Measurements from ENCODE around the gene RELN.

Gene RELN

DNA sequence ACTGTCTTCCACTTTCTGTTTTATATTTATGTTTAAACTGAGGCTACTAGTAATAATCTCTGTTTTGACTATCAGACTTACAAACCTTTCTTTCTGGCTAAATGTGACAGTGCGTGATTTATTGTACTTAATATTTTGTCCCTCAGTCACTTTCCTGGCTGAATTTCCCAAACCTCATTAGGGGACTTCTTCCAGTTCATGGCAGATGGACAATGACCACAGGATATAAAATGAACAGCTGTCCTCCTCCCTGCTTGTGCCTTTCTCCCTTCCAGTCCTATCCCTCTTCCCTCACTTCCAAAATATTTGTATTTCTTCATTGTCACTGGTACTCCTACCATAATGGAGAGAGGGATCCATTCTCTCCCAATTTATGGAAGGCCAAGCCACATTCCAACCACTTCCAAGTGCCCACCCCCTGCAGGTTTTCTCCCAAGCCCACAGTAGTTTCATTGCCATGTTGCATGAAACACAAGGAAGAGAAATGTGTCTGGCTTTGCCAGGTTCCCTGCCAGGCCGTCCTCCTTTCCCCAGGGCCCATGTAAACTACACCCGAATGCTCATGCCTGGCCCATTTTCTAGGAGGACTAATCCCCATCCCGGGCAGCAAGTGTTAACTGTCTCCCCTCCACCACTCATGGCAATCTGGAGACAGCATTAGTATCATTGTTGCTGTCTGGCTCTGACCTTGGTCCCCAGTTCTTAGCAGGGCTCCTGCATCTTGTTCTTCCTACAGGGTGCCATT is 273.9 kb downstream of the RELN start:
- Histone ChIP-seq H3K4me2 (ENCODE audit: low read depth, low read length, poor library complexity, severe bottlenecking) (no peak overlapping the region), H3K9ac (ENCODE audit: low read depth, low read length, poor library complexity, severe bottlenecking) (no peak overlapping the region), H4K20me1 (ENCODE audit: insufficient read depth, low read length, poor library complexity, severe bottlenecking) (no peaks in the 10 kb centered on the region), H3K36me3 (ENCODE audit: insufficient read depth, low read length) (no peaks in the 10 kb centered on the region), H3K4me1 (ENCODE audit: insufficient read depth, low read length, poor library complexity, severe bottlenecking) (no peaks in the 10 kb centered on the region), H3K9me2 (replicated peaks; ENCODE audit: low read depth, low read length) (no peaks in the 10 kb centered on the region), H3K9me3 (ENCODE audit: insufficient read depth, low read depth, low read length) (no peaks in the 10 kb centered on the region), H3K79me2 (ENCODE audit: insufficient read depth, low read length) (no peaks in the 10 kb centered on the region), H3F3A (ENCODE audit: low read depth) (no peaks in the 10 kb centered on the region), H3K27me3 (ENCODE audit: insufficient read depth, low read length, poor library complexity, severe bottlenecking) (no peaks in the 10 kb centered on the region), H2AFZ (ENCODE audit: low read length) (no peak overlapping the region), H3K4me3 (ENCODE audit: low read length, poor library complexity, severe bottlenecking) (no peak overlapping the region)
- no peak for TF ChIP-seq EZH2phosphoT487 (IDR thresholded peaks at IDR 0.05; ENCODE audit: borderline replicate concordance)
- TF ChIP-seq, protein P1, sequence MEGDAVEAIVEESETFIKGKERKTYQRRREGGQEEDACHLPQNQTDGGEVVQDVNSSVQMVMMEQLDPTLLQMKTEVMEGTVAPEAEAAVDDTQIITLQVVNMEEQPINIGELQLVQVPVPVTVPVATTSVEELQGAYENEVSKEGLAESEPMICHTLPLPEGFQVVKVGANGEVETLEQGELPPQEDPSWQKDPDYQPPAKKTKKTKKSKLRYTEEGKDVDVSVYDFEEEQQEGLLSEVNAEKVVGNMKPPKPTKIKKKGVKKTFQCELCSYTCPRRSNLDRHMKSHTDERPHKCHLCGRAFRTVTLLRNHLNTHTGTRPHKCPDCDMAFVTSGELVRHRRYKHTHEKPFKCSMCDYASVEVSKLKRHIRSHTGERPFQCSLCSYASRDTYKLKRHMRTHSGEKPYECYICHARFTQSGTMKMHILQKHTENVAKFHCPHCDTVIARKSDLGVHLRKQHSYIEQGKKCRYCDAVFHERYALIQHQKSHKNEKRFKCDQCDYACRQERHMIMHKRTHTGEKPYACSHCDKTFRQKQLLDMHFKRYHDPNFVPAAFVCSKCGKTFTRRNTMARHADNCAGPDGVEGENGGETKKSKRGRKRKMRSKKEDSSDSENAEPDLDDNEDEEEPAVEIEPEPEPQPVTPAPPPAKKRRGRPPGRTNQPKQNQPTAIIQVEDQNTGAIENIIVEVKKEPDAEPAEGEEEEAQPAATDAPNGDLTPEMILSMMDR (conservative IDR thresholded peaks at IDR 0.05; ENCODE audit: low read length), result no peak

DNA sequence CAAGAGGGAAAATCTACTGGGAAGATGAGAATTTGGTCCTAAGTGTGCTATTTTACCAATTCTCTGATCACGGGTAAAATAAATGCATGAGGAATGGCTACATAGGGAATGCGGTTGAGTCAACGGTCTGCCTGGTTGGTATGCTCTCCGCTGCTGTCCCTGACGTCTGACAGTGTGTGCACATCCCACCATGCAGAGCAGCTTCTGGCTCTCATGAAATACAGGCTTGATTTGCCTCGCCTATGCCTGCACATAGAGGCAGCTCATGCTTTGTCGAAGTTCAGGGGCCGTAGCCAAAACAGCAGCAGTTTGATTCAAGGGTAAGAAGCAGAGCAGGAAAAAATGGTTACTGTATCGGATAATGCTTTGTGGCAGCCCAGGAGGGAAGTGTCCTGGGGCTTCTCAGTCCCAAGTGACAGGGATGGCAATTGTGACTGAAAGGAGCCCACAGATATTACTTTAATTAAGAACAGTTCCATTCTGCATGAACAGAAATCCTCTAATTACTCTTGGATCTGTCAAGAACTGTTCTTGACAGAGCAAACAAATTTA is 275.0 kb downstream of the RELN start:
- no peak overlapping the region for H3K4me3 ChIP-seq (ENCODE audit: low read length, poor library complexity, severe bottlenecking)
- H3K36me3 ChIP-seq (ENCODE audit: insufficient read depth, low read length), result no peaks in the 10 kb centered on the region
- H3K9me2 ChIP-seq (replicated peaks; ENCODE audit: low read depth, low read length), result no peaks in the 10 kb centered on the region
- no peak overlapping the region for H3K9ac ChIP-seq (ENCODE audit: low read depth, low read length, poor library complexity, severe bottlenecking)
- H3K79me2 ChIP-seq (ENCODE audit: insufficient read depth, low read length), result no peaks in the 10 kb centered on the region
- no peaks in the 10 kb centered on the region for H3K9me3 ChIP-seq (ENCODE audit: insufficient read depth, low read depth, low read length)
- TF ChIP-seq, protein P1 (conservative IDR thresholded peaks at IDR 0.05; ENCODE audit: low read length), result no peak
- TF ChIP-seq EZH2phosphoT487 (IDR thresholded peaks at IDR 0.05; ENCODE audit: borderline replicate concordance), result no peak
- no peaks in the 10 kb centered on the region for H3K27me3 ChIP-seq (ENCODE audit: insufficient read depth, low read length, poor library complexity, severe bottlenecking)
- no peaks in the 10 kb centered on the region for H3F3A ChIP-seq (ENCODE audit: low read depth)
- no peaks in the 10 kb centered on the region for H3K4me1 ChIP-seq (ENCODE audit: insufficient read depth, low read length, poor library complexity, severe bottlenecking)
- no peaks in the 10 kb centered on the region for H4K20me1 ChIP-seq (ENCODE audit: insufficient read depth, low read length, poor library complexity, severe bottlenecking)
- no peak overlapping the region for H2AFZ ChIP-seq (ENCODE audit: low read length)
- H3K4me2 ChIP-seq (ENCODE audit: low read depth, low read length, poor library complexity, severe bottlenecking), result no peak overlapping the region

DNA sequence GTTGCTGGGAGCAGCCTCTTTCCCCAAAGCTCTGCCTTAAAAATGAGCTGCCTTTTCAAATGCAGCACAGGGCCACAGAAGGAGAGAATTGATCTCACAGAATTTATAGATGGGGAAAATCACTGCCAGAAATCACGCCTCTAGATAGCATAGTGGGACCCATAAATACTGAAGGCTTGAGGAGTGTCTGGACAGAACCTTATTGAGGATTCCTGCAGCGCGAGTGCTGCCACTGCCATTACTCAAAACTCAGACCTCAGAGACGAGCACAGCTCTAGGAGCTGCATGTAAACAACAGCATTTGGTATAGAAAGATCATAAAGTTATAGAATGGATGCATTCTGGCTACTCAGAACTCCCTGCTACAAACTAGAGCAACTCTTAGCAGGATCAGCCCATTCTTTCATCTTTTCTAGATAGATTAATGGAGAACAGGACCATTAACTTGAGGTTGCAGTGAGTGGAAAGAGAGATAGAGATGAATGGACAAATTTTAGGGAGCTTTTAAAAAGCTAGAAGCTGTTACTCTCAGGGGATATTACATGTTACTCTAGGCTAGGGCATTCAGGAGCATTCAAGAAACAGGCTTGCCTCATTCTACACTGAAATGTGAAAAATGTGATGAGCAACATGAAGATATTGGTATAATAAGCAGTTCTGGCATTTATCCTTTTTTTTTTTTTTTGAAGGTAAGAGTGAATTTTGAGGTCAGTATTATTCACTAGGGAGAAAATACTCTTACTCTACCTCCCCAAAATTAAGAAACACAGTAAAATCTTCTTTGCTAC is 276.3 kb downstream of the RELN start:
- H3K4me1 ChIP-seq (ENCODE audit: insufficient read depth, low read length, poor library complexity, severe bottlenecking), result no peaks in the 10 kb centered on the region
- no peak overlapping the region for H3K4me2 ChIP-seq (ENCODE audit: low read depth, low read length, poor library complexity, severe bottlenecking)
- H3K79me2 ChIP-seq (ENCODE audit: insufficient read depth, low read length), result no peaks in the 10 kb centered on the region
- no peaks in the 10 kb centered on the region for H3F3A ChIP-seq (ENCODE audit: low read depth)
- no peaks in the 10 kb centered on the region for H3K9me3 ChIP-seq (ENCODE audit: insufficient read depth, low read depth, low read length)
- H2AFZ ChIP-seq (ENCODE audit: low read length), result no peak overlapping the region
- no peak for TF ChIP-seq EZH2phosphoT487 (IDR thresholded peaks at IDR 0.05; ENCODE audit: borderline replicate concordance)
- TF ChIP-seq, protein P1 (conservative IDR thresholded peaks at IDR 0.05; ENCODE audit: low read length), result no peak
- no peak overlapping the region for H3K4me3 ChIP-seq (ENCODE audit: low read length, poor library complexity, severe bottlenecking)
- H3K9ac ChIP-seq (ENCODE audit: low read depth, low read length, poor library complexity, severe bottlenecking), result no peak overlapping the region
- no peaks in the 10 kb centered on the region for H4K20me1 ChIP-seq (ENCODE audit: insufficient read depth, low read length, poor library complexity, severe bottlenecking)
- no peaks in the 10 kb centered on the region for H3K9me2 ChIP-seq (replicated peaks; ENCODE audit: low read depth, low read length)
- no peaks in the 10 kb centered on the region for H3K36me3 ChIP-seq (ENCODE audit: insufficient read depth, low read length)
- H3K27me3 ChIP-seq (ENCODE audit: insufficient read depth, low read length, poor library complexity, severe bottlenecking), result no peaks in the 10 kb centered on the region
